TTC549 (cell line): ENCODE data around the gene DAZAP1.

Experiments used
- FAIRE-seq: peaks from 2 replicates; lab custom pipeline; 2012; peaks lifted over from hg19 to GRCh38; lab: Jason Lieb, UNC

The DAZAP1 gene

GRCh38 chr19:1407528-1408299, at the start of gene DAZAP1:
TSS of gene DAZAP1 (plus strand) at chr19:1407586. CDS start at chr19:1407774, 188 bp downstream.
- no peak for FAIRE-seq

GRCh38 chr19:1360126-1360817, 47.1 kb upstream of the DAZAP1 start:
- FAIRE-seq = no peak

GRCh38 chr19:1360818-1361461, 46.4 kb upstream of the DAZAP1 start:
- no peak for FAIRE-seq

GRCh38 chr19:1361601-1362386, 45.6 kb upstream of the DAZAP1 start:
- FAIRE-seq = no peak

GRCh38 chr19:1362387-1363257, 44.8 kb upstream of the DAZAP1 start:
- FAIRE-seq = no peak

GRCh38 chr19:1363599-1363998, 43.8 kb upstream of the DAZAP1 start:
- no peak for FAIRE-seq

- peak; percentile 48 for FAIRE-seq
Observed at GRCh38 chr19:1364070-1364704, 43.2 kb upstream of the DAZAP1 start.

- no peak for FAIRE-seq
Observed at GRCh38 chr19:1365319-1366269, 41.8 kb upstream of the DAZAP1 start.

GRCh38 chr19:1366296-1366695, 41.1 kb upstream of the DAZAP1 start:
- no peak for FAIRE-seq

- FAIRE-seq = no peak
Observed at GRCh38 chr19:1366899-1367870, 40.2 kb upstream of the DAZAP1 start.

GRCh38 chr19:1369214-1369805, 38.1 kb upstream of the DAZAP1 start:
- FAIRE-seq = no peak

- FAIRE-seq = no peak
Observed at GRCh38 chr19:1370579-1371361, 36.6 kb upstream of the DAZAP1 start.

- FAIRE-seq = no peak
Observed at GRCh38 chr19:1373042-1373533, 34.3 kb upstream of the DAZAP1 start.

- no peak for FAIRE-seq
Observed at GRCh38 chr19:1373534-1374249, 33.7 kb upstream of the DAZAP1 start.

- no peak for FAIRE-seq
Observed at GRCh38 chr19:1374250-1374577, 33.2 kb upstream of the DAZAP1 start.

GRCh38 chr19:1376415-1376805, 31.0 kb upstream of the DAZAP1 start:
- no peak for FAIRE-seq
